K562 (cell line): ENCODE measurements around the gene UBE2H. TPM values are rescaled to one million over a fixed set of nuclear protein-coding genes. Genes with fewer than 3 reads are reported as not detected.
A peak's percentile ranks its signal among the peaks of the same experiment; 100 is the strongest.

Source experiments
- ATAC-seq: fragments of 200-7000 bp; cut with Tn5 transposase; 3 replicates; pipeline ENCODE4 v1.9.1; 2020; ENCODE audit warnings: moderate library complexity
- BruUV-seq: library from RNA; stranded (reverse); fragments of 400-500 nt; replicated peaks from 2 replicates; lab custom pipeline; 2021; lab: Mats Ljungman, UMichigan
- CTCF ChIA-PET: fragments of 300-600 bp; formaldehyde crosslinking; extraction: SDS; loops from one replicate; lab custom pipeline; 2021; ENCODE audit warnings: low intra/inter-chr PET ratio; lab: Yijun Ruan, JAX
- POLR2A ChIA-PET: fragments of 300-600, 350-650 bp; sonication (Branson Sonifier 250); formaldehyde crosslinking; extraction: SDS; loops from one replicate; lab custom pipeline; 2021; ENCODE audit warnings: antibody characterized with exemption, inconsistent platforms; lab: Yijun Ruan, JAX
- DNase-seq, 4 experiments: peaks; one replicate each; pipeline versions ENCODE4 v3.0.0 to v3.0.0-alpha.2; 2011 to 2018; ENCODE audit warnings: low spot score in 3 of 4, mixed read lengths in 3 of 4; ENCODE audit errors: extremely low read depth in 1 of 4
- FAIRE-seq: peaks from 2 replicates; lab custom pipeline; 2011; peaks lifted over from hg19 to GRCh38; lab: Jason Lieb, UNC
- H2AFZ ChIP-seq: 2 replicates; pipeline ENCODE4 v1.6.0; 2011; ENCODE audit warnings: low read depth, low read length, control low read depth, inconsistent platforms
- H3K27ac ChIP-seq: fragments of 200-600 bp; 3 replicates; pipeline ENCODE4 v1.8.0; 2011; ENCODE audit warnings: low read depth, mild to moderate bottlenecking, control low read depth, inconsistent platforms, low read length, moderate library complexity, mixed read lengths; ENCODE audit errors: extremely low read depth
- H3K27me3 ChIP-seq, 2 experiments: fragments of 300-600 bp in 1 of 2; 2 replicates in 1 of 2; 3 replicates in 1 of 2; pipeline versions ENCODE4 v1.6.0 to v1.8.0; 2011; ENCODE audit warnings: inconsistent platforms in 2 of 2, low read length in 2 of 2, mild to moderate bottlenecking in 1 of 2, mixed read lengths in 1 of 2, moderate library complexity in 1 of 2; ENCODE audit not compliant: control insufficient read depth in 2 of 2, insufficient read depth in 2 of 2
- H3K36me3 ChIP-seq: fragments of 300-600 bp; 3 replicates; pipeline ENCODE4 v1.8.0; 2011; ENCODE audit warnings: mild to moderate bottlenecking, low read length, inconsistent platforms; ENCODE audit not compliant: control insufficient read depth, insufficient read depth
- H3K4me1 ChIP-seq, 2 experiments: fragments of 200-600 bp in 1 of 2; replicated peaks in 1 of 2; 2 replicates in 1 of 2; 3 replicates in 1 of 2; pipeline versions ENCODE4 v1.5.1 to v1.8.0; 2011; ENCODE audit warnings: inconsistent platforms in 2 of 2, low read length in 2 of 2, mild to moderate bottlenecking in 1 of 2, mixed read lengths in 1 of 2, moderate library complexity in 1 of 2; ENCODE audit not compliant: control insufficient read depth in 2 of 2, insufficient read depth in 2 of 2
- H3K4me2 ChIP-seq: 2 replicates; pipeline ENCODE4 v1.6.1; 2011; ENCODE audit warnings: low read length, control low read depth, inconsistent platforms, mixed read lengths; ENCODE audit not compliant: insufficient read depth
- H3K4me3 ChIP-seq: fragments of 200-600 bp; sonication (generic), shearing (Covaris generic); 2 replicates; pipeline ENCODE4 v1.5.1; 2016; ENCODE audit warnings: control low read depth, inconsistent platforms
- H3K79me2 ChIP-seq: fragments of 200-600 bp; 3 replicates; pipeline ENCODE4 v1.8.0; 2011; ENCODE audit warnings: low read length, inconsistent platforms; ENCODE audit not compliant: control insufficient read depth, insufficient read depth
- H3K9ac ChIP-seq, 2 experiments: 2 replicates each; pipeline versions ENCODE4 v1.6.0 to v1.6.1; 2011; ENCODE audit warnings: low read depth in 2 of 2, low read length in 2 of 2, control low read depth in 1 of 2, inconsistent platforms in 1 of 2, mild to moderate bottlenecking in 1 of 2, mixed read lengths in 1 of 2; ENCODE audit not compliant: insufficient read depth in 1 of 2
- H3K9me1 ChIP-seq: one replicate; pipeline ENCODE4 v1.6.0; 2011; ENCODE audit warnings: inconsistent platforms, mild to moderate bottlenecking, low read length, moderate library complexity; ENCODE audit not compliant: control insufficient read depth, insufficient read depth
- H3K9me3 ChIP-seq: replicated peaks from 2 replicates; pipeline ENCODE4 v1.5.1; 2011; ENCODE audit warnings: low read depth, low read length, inconsistent platforms; ENCODE audit not compliant: control insufficient read depth, insufficient read depth
- H4K20me1 ChIP-seq: replicated peaks from 2 replicates; pipeline ENCODE4 v1.6.1; 2011; ENCODE audit warnings: low read length, inconsistent platforms, mixed read lengths; ENCODE audit not compliant: control insufficient read depth, insufficient read depth
- ATF4 ChIP-seq: fragments of 450-650 bp; formaldehyde crosslinking; IDR thresholded peaks from 2 replicates; pipeline ENCODE4 v1.4.0; 2022; ENCODE audit warnings: mild to moderate bottlenecking, moderate library complexity
- BHLHE40 ChIP-seq: IDR thresholded peaks from 2 replicates; pipeline ENCODE4 v1.6.1; 2011; ENCODE audit warnings: low read length, improper control_type of control experiment
- CREB1 ChIP-seq, 2 experiments: sonication (generic) in 1 of 2; formaldehyde crosslinking in 1 of 2; IDR thresholded peaks; 2 replicates each; pipeline versions ENCODE4 v1.6.1 to v1.8.0; 2012 to 2022; ENCODE audit warnings: inconsistent platforms in 1 of 2, mild to moderate bottlenecking in 1 of 2, missing genetic modification reagents in 1 of 2, moderate library complexity in 1 of 2
- HINFP ChIP-seq: fragments of 450-650 bp; conservative IDR thresholded peaks from 2 replicates; pipeline ENCODE4 v1.6.1; 2016; ENCODE audit warnings: missing genetic modification characterization, low read depth, mild to moderate bottlenecking, control low read depth, missing compliant biosample characterization
- LEF1 ChIP-seq: fragments of 450-650 bp; IDR thresholded peaks from 2 replicates; pipeline ENCODE4 v1.6.1; 2016; ENCODE audit warnings: mild to moderate bottlenecking
- PBX2 ChIP-seq, 2 experiments: IDR thresholded peaks in 1 of 2; conservative IDR thresholded peaks in 1 of 2; 2 replicates each; pipeline ENCODE4 v1.6.1; 2016; ENCODE audit warnings: low read depth in 2 of 2, mild to moderate bottlenecking in 1 of 2, missing compliant biosample characterization in 1 of 2, missing genetic modification characterization in 1 of 2, moderate library complexity in 1 of 2
- SIN3A ChIP-seq, 2 experiments: fragments of 150-350 bp in 1 of 2; IDR thresholded peaks; 2 replicates each; pipeline ENCODE4 v1.6.1; 2011 to 2016; ENCODE audit warnings: borderline replicate concordance in 2 of 2, low read depth in 2 of 2, low read length in 2 of 2, mild to moderate bottlenecking in 2 of 2, moderate library complexity in 2 of 2; ENCODE audit not compliant: control insufficient read depth in 1 of 2
- SMARCC2 ChIP-seq: fragments of 450-650 bp; IDR thresholded peaks from 2 replicates; pipeline ENCODE4 v1.6.1; 2017; ENCODE audit warnings: antibody characterized with exemption, moderate library complexity, mild to moderate bottlenecking, low read depth
- STAG1 ChIP-seq: sonication (generic); formaldehyde crosslinking; IDR thresholded peaks from 2 replicates; pipeline ENCODE4 v1.5.0; 2020; ENCODE audit warnings: missing genetic modification reagents, borderline replicate concordance
- WGBS: fragments of 100-300 bp; shearing (Covaris generic); methylation state at CpG from one replicate; pipeline ENCODE4 v1.1.6; 2016; ENCODE audit warnings: low coverage, mixed read lengths; ENCODE audit not compliant: insufficient coverage; ENCODE audit errors: missing lambda C conversion rate; 5-methylcytosine and 5-hydroxymethylcytosine counted together
- in situ Hi-C: fragments of 300-500 bp; cut with MboI; formaldehyde crosslinking; loops from 4 replicates; pipeline ENCODE4 v1.15.0; 2018; ENCODE audit warnings: inconsistent platforms, mixed read lengths
- intact Hi-C: fragments of 100-400 bp; cut with micrococcal nuclease; formaldehyde crosslinking; loops from 2 replicates; pipeline ENCODE4 v1.14.2; 2022
- polyA plus RNA-seq, 8 experiments: library from polyadenylated mRNA; depleted of rRNA in 4 of 8; stranded (reverse) in 5 of 8; unstranded in 3 of 8; fragments of >200 nt; fragmentation: Nextera tagmentation in 2 of 8; fragmentation: Illumina TruSeq in 1 of 8; extraction: Ambion mirVana in 2 of 8; extraction: Trizol in 1 of 8; gene quantifications; 2 replicates each; pipeline versions ENCODE4 v1.2.1 to v1.2.3, GENCODE V29; 2011 to 2014; ENCODE audit warnings: inconsistent platforms in 1 of 8, missing spikeins in 1 of 8
- total RNA-seq, 7 experiments: library from RNA; depleted of rRNA in 6 of 7; stranded (reverse); fragments of >200 nt in 6 of 7; fragmentation: Illumina TruSeq in 2 of 7; extraction: Trizol in 2 of 7; gene quantifications; 2 replicates each; pipeline versions ENCODE4 v1.2.1 to v1.2.3, GENCODE V29; 2011 to 2021; ENCODE audit warnings: low replicate concordance in 1 of 7

Gene UBE2H
- total and polyA plus RNA-seq, 9 of the 15 experiments (the other 6 are each of a cell fraction or from before 2014, with no cell fraction given), result 6.3 to 33.0 (median 13.3) TPM

- CTCF ChIA-PET, result interaction anchor here (0.6 to 3.0 kb wide), 6 partner anchors 163 to 811 kb away, joined by 3 to 20 read pairs (median 4); no protein-coding TSS in a partner anchor
- WGBS, result 68% methylated on average over 12 of the region's 12 CpGs
- POLR2A ChIA-PET, result interaction anchor here (0.6 to 1.4 kb wide), 11 partner anchors 9 to 304 kb away, joined by 3 to 5 read pairs (median 3); no protein-coding TSS in a partner anchor
- DNase-seq (peak in 2 of 4 experiments; percentile 50 to 54), FAIRE-seq (peak; percentile 55), ATAC-seq (peak; percentile 6; the same call in 2 of the 3 replicates)
- Histone ChIP-seq H3K4me2 (peak overlapping the region; percentile 92; the same call in 1 of the 2 replicates), H3K79me2 (no peaks in the 10 kb centered on the region), H3K9me1 (no peaks in the 10 kb centered on the region), H4K20me1 (no peaks in the 10 kb centered on the region), H3K9ac (peak overlapping the region in 1 of 2 experiments; percentile 20; a peak in 2 of 4 replicates), H3K4me1 (peaks cover 28 to 33% of the 10 kb centered on the region in 2 experiments; a peak in 4 of 5 replicates), H3K36me3 (no peaks in the 10 kb centered on the region), H3K27ac (no peak overlapping the region), H2AFZ (no peak overlapping the region; the same call in 1 of the 2 replicates), H3K27me3 (no peaks in the 10 kb centered on the region), H3K9me3 (no peaks in the 10 kb centered on the region), H3K4me3 (no peak overlapping the region)
- BruUV-seq, result no TSS peak
- in situ Hi-C loops, result loop anchor here (5.0 to 10.0 kb wide), 2 partner anchors 162 to 484 kb away; no protein-coding TSS in a partner anchor
- intact Hi-C loops, result loop anchor here (5.0 to 10.0 kb wide), 4 partner anchors 357 to 604 kb away; partner anchors contain the start of gene AHCYL2
- TF ChIP-seq SIN3A (IDR thresholded peaks at IDR 0.05; ENCODE audit: borderline replicate concordance in 2 of 2, control insufficient read depth in 1 of 2, low read depth in 2 of 2, low read length in 2 of 2) (no peak), HINFP (tag) (no peak), ATF4 (CRISPR knock-in tag) (no peak), PBX2 (CRISPR knock-in tag; IDR thresholded peaks at IDR 0.05; ENCODE audit: low read depth) (no peak), PBX2 (tag; conservative IDR thresholded peaks at IDR 0.05; ENCODE audit: low read depth) (no peak), LEF1 (no peak), CREB1 (IDR thresholded peaks at IDR 0.05) (0 out of 2 replicates have a peak, but pooled peaks have one; percentile 8), CREB1 (CRISPR knock-in tag; IDR thresholded peaks at IDR 0.05) (no peak), BHLHE40 (peak; percentile 83), STAG1 (CRISPR knock-in tag) (peak; percentile 38), SMARCC2 (no peak)
Measured at GRCh38 chr7:129828989-129829736, 123.6 kb downstream of the UBE2H start.
